Smooth muscle cell (in vitro differentiated cells): ENCODE results near the gene FBLN7. TPM values are rescaled to one million over a fixed set of nuclear protein-coding genes. Genes with fewer than 3 reads are reported as not detected.

Experiments used
- DNase-seq: peaks from one replicate; lab custom pipeline; 2025; ENCODE audit not compliant: unreplicated experiment; lab: John Stamatoyannopoulos, UW
- H2AFZ ChIP-seq: fragments of 200-600 bp; sonication (generic); 2 replicates; pipeline ENCODE4 v1.6.0; 2016; ENCODE audit warnings: antibody characterized with exemption, low read depth, mild to moderate bottlenecking
- H3F3A ChIP-seq: fragments of 200-600 bp; sonication (generic); 2 replicates; pipeline ENCODE4 v1.6.0; 2017; ENCODE audit warnings: antibody characterized with exemption, low read depth
- H3K27ac ChIP-seq: fragments of 200-600 bp; sonication (generic); 2 replicates; pipeline ENCODE4 v1.5.1; 2016; ENCODE audit warnings: low read depth, mild to moderate bottlenecking
- H3K27me3 ChIP-seq: fragments of 200-600 bp; sonication (generic); 2 replicates; pipeline ENCODE4 v1.6.1; 2016; ENCODE audit warnings: low read depth, mild to moderate bottlenecking
- H3K36me3 ChIP-seq: fragments of 200-600 bp; sonication (generic); 2 replicates; pipeline ENCODE4 v1.5.1; 2016; ENCODE audit warnings: low read depth
- H3K4me1 ChIP-seq: fragments of 200-600 bp; sonication (generic); 2 replicates; pipeline ENCODE4 v1.5.1; 2016; ENCODE audit warnings: low read depth
- H3K4me2 ChIP-seq: fragments of 200-600 bp; sonication (generic); 2 replicates; pipeline ENCODE4 v1.6.0; 2016; ENCODE audit warnings: mild to moderate bottlenecking
- H3K4me3 ChIP-seq: fragments of 200-600 bp; sonication (generic); 2 replicates; pipeline ENCODE4 v1.5.1; 2016; ENCODE audit warnings: mild to moderate bottlenecking
- H3K79me2 ChIP-seq: fragments of 200-600 bp; sonication (generic); 2 replicates; pipeline ENCODE4 v1.6.0; 2016; ENCODE audit warnings: low read depth, mild to moderate bottlenecking
- H3K9ac ChIP-seq: fragments of 200-600 bp; sonication (generic); 2 replicates; pipeline ENCODE4 v1.6.0; 2016; ENCODE audit warnings: low read depth
- H3K9me3 ChIP-seq: fragments of 200-600 bp; sonication (generic); replicated peaks from 2 replicates; pipeline ENCODE4 v1.5.1; 2016; ENCODE audit warnings: low read depth
- H4K20me1 ChIP-seq: fragments of 200-600 bp; sonication (generic); 2 replicates; pipeline ENCODE4 v1.6.0; 2016; ENCODE audit warnings: low read depth
- WGBS: methylation state at CpG from one replicate; pipeline ENCODE4 v1.1.7; 2016; ENCODE audit warnings: low lambda C conversion rate; 5-methylcytosine and 5-hydroxymethylcytosine counted together
- polyA plus RNA-seq: library from polyadenylated mRNA; unstranded; fragments of >200 nt; fragmentation: Nextera tagmentation; extraction: Ambion mirVana; gene quantifications from 2 replicates; pipeline ENCODE4 v1.2.1, GENCODE V29; 2016
- total RNA-seq: library from RNA; depleted of rRNA; stranded (reverse); fragments of >200 nt; gene quantifications from 2 replicates; pipeline ENCODE4 v1.2.3, GENCODE V29; 2014
- TF ChIP-seq, protein P1 (sequence below): fragments of 200-600 bp; sonication (generic); IDR thresholded peaks from 2 replicates; pipeline ENCODE4 v1.5.1; 2017; ENCODE audit warnings: borderline replicate concordance, mild to moderate bottlenecking, antibody characterized with exemption; ENCODE audit not compliant: insufficient read depth, poor library complexity, severe bottlenecking

FBLN7 gene
- total and polyA plus RNA-seq, 2 experiments from 2014 or later, result 1.1 to 2.7 TPM

DNA sequence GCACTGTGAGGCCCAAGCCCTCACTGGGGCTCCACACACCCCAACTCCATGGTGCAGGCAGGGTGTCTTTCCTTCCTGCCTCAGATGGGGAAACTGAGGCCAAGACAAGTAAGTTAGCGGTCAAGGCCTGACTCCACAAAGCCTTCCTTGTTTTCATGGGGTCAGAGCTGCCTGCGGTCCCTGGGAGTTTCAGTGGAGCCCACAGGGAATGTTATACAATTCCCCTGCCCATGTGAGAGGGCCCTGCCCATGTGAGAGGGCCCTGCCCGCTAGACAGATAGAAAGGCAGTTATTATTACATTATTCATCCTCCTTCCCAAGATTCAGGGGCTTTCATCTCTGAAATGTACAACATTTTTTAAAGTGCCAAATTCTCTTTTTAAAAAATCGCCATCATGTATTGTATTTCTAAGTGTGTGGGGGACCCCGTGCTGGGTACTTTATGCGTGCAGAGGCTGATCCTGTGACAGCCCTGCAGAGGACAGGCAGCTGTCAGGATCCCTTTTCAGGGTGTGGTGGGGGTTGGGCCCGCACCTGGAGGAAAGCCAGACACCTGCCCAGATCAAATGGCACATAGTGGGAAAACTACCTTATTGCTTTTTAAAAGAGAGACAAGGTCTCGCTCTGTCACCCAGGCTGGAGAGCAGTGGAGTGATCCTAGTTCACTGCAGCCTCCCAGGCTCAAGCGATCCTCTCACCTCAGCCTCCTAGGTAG, 23.4 kb downstream of the FBLN7 start:
- H3K79me2 ChIP-seq, result no peaks in the 10 kb centered on the region
- no peak for DNase-seq
- no peaks in the 10 kb centered on the region for H3K36me3 ChIP-seq
- no peaks in the 10 kb centered on the region for H4K20me1 ChIP-seq
- no peak overlapping the region for H3K27ac ChIP-seq
- peaks cover 3% of the 10 kb centered on the region for H3K4me1 ChIP-seq
- no peak overlapping the region for H2AFZ ChIP-seq
- H3K4me2 ChIP-seq, result no peak overlapping the region
- no peak overlapping the region for H3K9ac ChIP-seq
- H3K27me3 ChIP-seq, result no peaks in the 10 kb centered on the region
- no peaks in the 10 kb centered on the region for H3K9me3 ChIP-seq
- 91% methylated on average over 9 of the region's 9 CpGs for WGBS
- H3K4me3 ChIP-seq, result no peak overlapping the region
- TF ChIP-seq, protein P1, sequence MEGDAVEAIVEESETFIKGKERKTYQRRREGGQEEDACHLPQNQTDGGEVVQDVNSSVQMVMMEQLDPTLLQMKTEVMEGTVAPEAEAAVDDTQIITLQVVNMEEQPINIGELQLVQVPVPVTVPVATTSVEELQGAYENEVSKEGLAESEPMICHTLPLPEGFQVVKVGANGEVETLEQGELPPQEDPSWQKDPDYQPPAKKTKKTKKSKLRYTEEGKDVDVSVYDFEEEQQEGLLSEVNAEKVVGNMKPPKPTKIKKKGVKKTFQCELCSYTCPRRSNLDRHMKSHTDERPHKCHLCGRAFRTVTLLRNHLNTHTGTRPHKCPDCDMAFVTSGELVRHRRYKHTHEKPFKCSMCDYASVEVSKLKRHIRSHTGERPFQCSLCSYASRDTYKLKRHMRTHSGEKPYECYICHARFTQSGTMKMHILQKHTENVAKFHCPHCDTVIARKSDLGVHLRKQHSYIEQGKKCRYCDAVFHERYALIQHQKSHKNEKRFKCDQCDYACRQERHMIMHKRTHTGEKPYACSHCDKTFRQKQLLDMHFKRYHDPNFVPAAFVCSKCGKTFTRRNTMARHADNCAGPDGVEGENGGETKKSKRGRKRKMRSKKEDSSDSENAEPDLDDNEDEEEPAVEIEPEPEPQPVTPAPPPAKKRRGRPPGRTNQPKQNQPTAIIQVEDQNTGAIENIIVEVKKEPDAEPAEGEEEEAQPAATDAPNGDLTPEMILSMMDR, result no peak
- H3F3A ChIP-seq, result no peaks in the 10 kb centered on the region

DNA sequence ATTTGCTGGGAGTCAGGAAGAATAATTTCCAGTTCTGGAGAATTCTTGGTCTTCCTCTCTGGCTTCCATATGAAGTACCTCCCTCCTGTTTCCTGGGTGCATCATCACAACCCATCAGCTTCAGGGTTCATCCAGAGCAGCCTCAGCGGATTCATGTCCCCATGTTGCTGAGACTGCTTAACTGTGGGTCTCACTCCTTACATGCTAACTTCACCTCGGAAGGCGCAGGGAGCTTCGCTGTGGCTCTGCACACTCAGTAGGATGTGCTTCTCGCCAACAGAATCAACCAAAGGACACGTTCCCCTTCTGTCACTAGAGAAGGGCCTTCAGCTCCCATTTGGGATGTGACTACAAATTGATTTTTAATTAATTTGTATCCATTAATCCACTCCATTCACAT, 24.2 kb downstream of the FBLN7 start:
- TF ChIP-seq, protein P1, result no peak
- H3K27ac ChIP-seq, result no peak overlapping the region
- H2AFZ ChIP-seq, result no peak overlapping the region
- H3K27me3 ChIP-seq, result no peaks in the 10 kb centered on the region
- DNase-seq, result no peak
- 98% methylated on average over 6 of the region's 6 CpGs for WGBS
- H3K79me2 ChIP-seq, result no peaks in the 10 kb centered on the region
- H3F3A ChIP-seq, result no peaks in the 10 kb centered on the region
- no peak overlapping the region for H3K4me2 ChIP-seq
- no peaks in the 10 kb centered on the region for H3K36me3 ChIP-seq
- no peak overlapping the region for H3K9ac ChIP-seq
- H3K9me3 ChIP-seq, result no peaks in the 10 kb centered on the region
- H3K4me1 ChIP-seq, result no peaks in the 10 kb centered on the region
- no peak overlapping the region for H3K4me3 ChIP-seq
- no peaks in the 10 kb centered on the region for H4K20me1 ChIP-seq

DNA sequence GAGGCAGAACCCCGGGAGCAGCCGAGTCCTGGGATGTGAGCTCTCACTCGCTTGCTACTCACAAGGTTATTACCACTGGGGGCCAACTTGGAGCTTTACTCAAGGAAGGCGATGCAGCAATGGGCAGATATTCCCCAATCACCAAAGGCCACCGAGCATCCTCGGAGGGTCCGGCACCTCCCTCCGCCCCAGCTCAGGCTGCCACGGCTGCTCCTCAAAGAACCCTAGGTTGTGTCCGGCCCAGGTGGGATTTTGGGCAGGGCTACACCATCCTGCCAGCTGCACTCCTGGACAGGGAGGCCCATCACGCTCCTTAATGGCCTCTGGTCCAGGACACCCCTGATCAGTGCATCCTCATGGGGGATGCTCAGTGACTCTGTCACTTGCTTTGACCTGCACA, 24.8 kb downstream of the FBLN7 start:
- no peaks in the 10 kb centered on the region for H3K9me3 ChIP-seq
- no peak overlapping the region for H3K27ac ChIP-seq
- no peaks in the 10 kb centered on the region for H3F3A ChIP-seq
- TF ChIP-seq, protein P1, result no peak
- no peaks in the 10 kb centered on the region for H3K4me1 ChIP-seq
- no peak for DNase-seq
- H3K9ac ChIP-seq, result no peak overlapping the region
- no peaks in the 10 kb centered on the region for H3K27me3 ChIP-seq
- WGBS, result 94% methylated on average over 11 of the region's 11 CpGs
- H3K79me2 ChIP-seq, result no peaks in the 10 kb centered on the region
- H2AFZ ChIP-seq, result no peak overlapping the region
- no peaks in the 10 kb centered on the region for H3K36me3 ChIP-seq
- H4K20me1 ChIP-seq, result no peaks in the 10 kb centered on the region
- H3K4me3 ChIP-seq, result no peak overlapping the region
- no peak overlapping the region for H3K4me2 ChIP-seq

DNA sequence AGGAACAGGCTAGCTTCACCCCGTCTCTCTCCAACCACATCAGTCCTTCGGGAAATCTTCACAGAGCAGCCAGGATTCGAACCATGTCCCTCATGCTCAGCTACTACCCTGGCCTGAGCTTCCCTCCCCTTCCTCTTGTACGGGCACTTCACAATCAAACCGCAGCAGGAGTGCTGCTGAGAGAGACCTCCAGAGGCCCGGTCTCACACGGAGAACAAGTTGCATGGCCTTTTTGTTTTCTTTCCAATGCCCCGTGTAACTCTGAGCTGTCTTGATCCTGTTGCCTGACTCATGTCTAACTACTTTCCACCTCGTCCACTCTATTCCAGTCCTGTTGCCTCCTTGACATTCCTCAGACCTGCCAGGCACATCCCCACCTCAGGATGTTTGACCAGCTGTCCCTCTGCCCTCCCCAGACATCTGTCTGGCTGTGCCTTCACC, 25.4 kb downstream of the FBLN7 start:
- Histone ChIP-seq H4K20me1 (no peaks in the 10 kb centered on the region), H3K79me2 (no peaks in the 10 kb centered on the region), H3K36me3 (no peaks in the 10 kb centered on the region), H2AFZ (no peak overlapping the region), H3K27me3 (no peaks in the 10 kb centered on the region), H3K4me2 (no peak overlapping the region), H3K27ac (no peak overlapping the region), H3K4me1 (no peaks in the 10 kb centered on the region), H3K4me3 (no peak overlapping the region), H3K9me3 (no peaks in the 10 kb centered on the region), H3K9ac (no peak overlapping the region), H3F3A (no peaks in the 10 kb centered on the region)
- WGBS, result 79% methylated on average over 9 of the region's 9 CpGs
- no peak for DNase-seq
- TF ChIP-seq, protein P1, result no peak
